ENCODE measurements around the gene EHHADH. TPM values are rescaled to one million over a fixed set of nuclear protein-coding genes. Genes with fewer than 3 reads are reported as not detected.
"Not testable (repeated sequence)": the region's sequence is repeated elsewhere in the genome, so short reads cannot be mapped to it uniquely, and the experiment has no call there.

The EHHADH gene
- polyA plus RNA-seq, 3 donors from 2014 or later = 0.22 to 1.5 TPM; not detected in 1

- peaks cover 5 to 21% (median 8%) of the 10 kb centered on the region in 3 donors for H3K27me3 Mint-ChIP-seq (ENCODE audit: low read depth in 3 of 3)
- H3K36me3 Mint-ChIP-seq = no peaks in the 10 kb centered on the region
- H3K27ac Mint-ChIP-seq = no peak overlapping the region
- H3K4me1 Mint-ChIP-seq = no peaks in the 10 kb centered on the region
- DNase-seq = no peak
- H3K4me3 Mint-ChIP-seq = no peak overlapping the region
- H3K9me3 Mint-ChIP-seq = no peaks in the 10 kb centered on the region
Observed at GRCh38 chr3:185270262-185270955, 16.6 kb upstream of the EHHADH start.

GRCh38 chr3:185268194-185268962 is 14.5 kb upstream of the EHHADH start:
- no peaks in the 10 kb centered on the region for H3K9me3 Mint-ChIP-seq
- H3K4me1 Mint-ChIP-seq = no peaks in the 10 kb centered on the region
- H3K36me3 Mint-ChIP-seq = no peaks in the 10 kb centered on the region
- H3K4me3 Mint-ChIP-seq = no peak overlapping the region
- DNase-seq = no peak
- H3K27me3 Mint-ChIP-seq (ENCODE audit: low read depth in 3 of 3) = peaks cover 5 to 19% (median 6%) of the 10 kb centered on the region in 3 donors
- H3K27ac Mint-ChIP-seq = no peak overlapping the region

- DNase-seq = no peak
- H3K4me1 Mint-ChIP-seq = no peaks in the 10 kb centered on the region
- no peak overlapping the region for H3K4me3 Mint-ChIP-seq
- H3K36me3 Mint-ChIP-seq = no peaks in the 10 kb centered on the region
- H3K27ac Mint-ChIP-seq = no peak overlapping the region
- H3K9me3 Mint-ChIP-seq = no peaks in the 10 kb centered on the region
- peaks cover 2 to 11% (median 6%) of the 10 kb centered on the region in 3 donors for H3K27me3 Mint-ChIP-seq (ENCODE audit: low read depth in 3 of 3)
Observed at GRCh38 chr3:185267193-185267592, 13.3 kb upstream of the EHHADH start.

GRCh38 chr3:185264849-185265553 is 11.2 kb upstream of the EHHADH start:
- Mint-ChIP-seq H3K9me3 (peaks cover 0 to under 1% (median 0%) of the 10 kb centered on the region in 6 donors), H3K27me3 (ENCODE audit: low read depth in 3 of 3) (peaks cover 0 to 8% (median 6%) of the 10 kb centered on the region in 3 donors), H3K4me1 (no peaks in the 10 kb centered on the region), H3K36me3 (no peaks in the 10 kb centered on the region), H3K4me3 (no peak overlapping the region), H3K27ac (no peak overlapping the region)
- no peak for DNase-seq

GRCh38 chr3:185263423-185263822 is 9.6 kb upstream of the EHHADH start:
- Mint-ChIP-seq H3K27me3 (ENCODE audit: low read depth in 3 of 3) (peaks cover under 1 to 4% (median 3%) of the 10 kb centered on the region in 3 donors), H3K9me3 (peaks cover 0 to 5% (median 0%) of the 10 kb centered on the region in 6 donors), H3K4me3 (no peak overlapping the region), H3K4me1 (no peaks in the 10 kb centered on the region), H3K36me3 (no peaks in the 10 kb centered on the region), H3K27ac (no peak overlapping the region)
- no peak for DNase-seq

GRCh38 chr3:185257334-185257733 is 3.5 kb upstream of the EHHADH start:
- Mint-ChIP-seq H3K4me3 (no peak overlapping the region), H3K36me3 (peaks cover 0 to 5% (median 0%) of the 10 kb centered on the region in 3 donors), H3K4me1 (peaks cover 2 to 6% of the 10 kb centered on the region in 2 donors), H3K9me3 (peaks cover 0 to 5% (median 1%) of the 10 kb centered on the region in 6 donors), H3K27ac (no peak overlapping the region), H3K27me3 (ENCODE audit: low read depth in 3 of 3) (peaks cover 4 to 6% (median 4%) of the 10 kb centered on the region in 3 donors)
- DNase-seq = no peak

GRCh38 chr3:185254799-185255198 is 950 bp upstream of the EHHADH start:
- Mint-ChIP-seq H3K4me1 (peaks cover 2 to 6% of the 10 kb centered on the region in 2 donors), H3K27me3 (ENCODE audit: low read depth in 3 of 3) (peaks cover 4 to 6% (median 4%) of the 10 kb centered on the region in 3 donors), H3K9me3 (peaks cover 0 to 4% (median 2%) of the 10 kb centered on the region in 6 donors), H3K27ac (no peak overlapping the region), H3K36me3 (peaks cover 0 to 5% (median 4%) of the 10 kb centered on the region in 3 donors), H3K4me3 (peak overlapping the region in 3 of 5 donors; percentile 21 to 84 (median 75))
- no peak for DNase-seq

GRCh38 chr3:185253133-185253532 is 716 bp downstream of the EHHADH start:
- H3K9me3 Mint-ChIP-seq; H3K27ac Mint-ChIP-seq; H3K4me1 Mint-ChIP-seq; H3K27me3 Mint-ChIP-seq (ENCODE audit: low read depth in 3 of 3); DNase-seq; H3K36me3 Mint-ChIP-seq: not testable (repeated sequence)
- H3K4me3 Mint-ChIP-seq = peak overlapping the region in 4 of 5 donors; percentile 21 to 64 (median 48)

GRCh38 chr3:185251272-185251671 is 2.6 kb downstream of the EHHADH start:
- H3K27ac Mint-ChIP-seq = no peak overlapping the region
- no peak for DNase-seq
- peaks cover 4 to 8% (median 4%) of the 10 kb centered on the region in 3 donors for H3K36me3 Mint-ChIP-seq
- H3K27me3 Mint-ChIP-seq (ENCODE audit: low read depth in 3 of 3) = peaks cover 0 to 4% (median 0%) of the 10 kb centered on the region in 3 donors
- peak overlapping the region in 1 of 5 donors; percentile 2 for H3K4me3 Mint-ChIP-seq
- peaks cover 2 to 6% of the 10 kb centered on the region in 2 donors for H3K4me1 Mint-ChIP-seq
- H3K9me3 Mint-ChIP-seq = peaks cover 0 to 3% (median 0%) of the 10 kb centered on the region in 6 donors

GRCh38 chr3:185250653-185251052 is 3.2 kb downstream of the EHHADH start:
- peaks cover 2 to 6% of the 10 kb centered on the region in 2 donors for H3K4me1 Mint-ChIP-seq
- H3K9me3 Mint-ChIP-seq = peaks cover 0 to 3% (median 0%) of the 10 kb centered on the region in 6 donors
- H3K36me3 Mint-ChIP-seq = peaks cover 4 to 9% (median 6%) of the 10 kb centered on the region in 3 donors
- no peak for DNase-seq
- H3K27ac Mint-ChIP-seq = no peak overlapping the region
- H3K4me3 Mint-ChIP-seq = no peak overlapping the region
- H3K27me3 Mint-ChIP-seq (ENCODE audit: low read depth in 3 of 3) = peaks cover 0 to 4% (median 0%) of the 10 kb centered on the region in 3 donors

- Mint-ChIP-seq H3K27me3 (ENCODE audit: low read depth in 3 of 3) (peaks cover 0 to 4% (median 0%) of the 10 kb centered on the region in 3 donors), H3K27ac (no peak overlapping the region), H3K4me1 (peaks cover 2 to 6% of the 10 kb centered on the region in 2 donors), H3K36me3 (peaks cover 4 to 9% (median 6%) of the 10 kb centered on the region in 3 donors), H3K9me3 (peaks cover 0 to 3% (median 0%) of the 10 kb centered on the region in 6 donors), H3K4me3 (no peak overlapping the region)
- no peak for DNase-seq
Observed at GRCh38 chr3:185250247-185250646, 3.6 kb downstream of the EHHADH start.

- H3K4me3 Mint-ChIP-seq = no peak overlapping the region
- H3K4me1 Mint-ChIP-seq = no peaks in the 10 kb centered on the region
- H3K27me3 Mint-ChIP-seq (ENCODE audit: low read depth in 3 of 3) = peaks cover 2 to 7% (median 6%) of the 10 kb centered on the region in 3 donors
- no peak overlapping the region for H3K27ac Mint-ChIP-seq
- H3K36me3 Mint-ChIP-seq = peaks cover 9 to 15% (median 10%) of the 10 kb centered on the region in 3 donors
- no peak for DNase-seq
- peaks cover 19 to 53% (median 32%) of the 10 kb centered on the region in 6 donors for H3K9me3 Mint-ChIP-seq
Observed at GRCh38 chr3:185242642-185243041, 11.2 kb downstream of the EHHADH start.

- no peak for DNase-seq
- Mint-ChIP-seq H3K27me3 (ENCODE audit: low read depth in 3 of 3) (peaks cover 1 to 3% (median 2%) of the 10 kb centered on the region in 3 donors), H3K4me3 (no peak overlapping the region), H3K27ac (no peak overlapping the region), H3K4me1 (no peaks in the 10 kb centered on the region), H3K9me3 (peaks cover 14 to 55% (median 29%) of the 10 kb centered on the region in 6 donors), H3K36me3 (peaks cover 11 to 20% (median 11%) of the 10 kb centered on the region in 3 donors)
Observed at GRCh38 chr3:185236969-185237368, 16.9 kb downstream of the EHHADH start.
